ENCODE measurements around the gene TANC1.

The TANC1 gene

DNA sequence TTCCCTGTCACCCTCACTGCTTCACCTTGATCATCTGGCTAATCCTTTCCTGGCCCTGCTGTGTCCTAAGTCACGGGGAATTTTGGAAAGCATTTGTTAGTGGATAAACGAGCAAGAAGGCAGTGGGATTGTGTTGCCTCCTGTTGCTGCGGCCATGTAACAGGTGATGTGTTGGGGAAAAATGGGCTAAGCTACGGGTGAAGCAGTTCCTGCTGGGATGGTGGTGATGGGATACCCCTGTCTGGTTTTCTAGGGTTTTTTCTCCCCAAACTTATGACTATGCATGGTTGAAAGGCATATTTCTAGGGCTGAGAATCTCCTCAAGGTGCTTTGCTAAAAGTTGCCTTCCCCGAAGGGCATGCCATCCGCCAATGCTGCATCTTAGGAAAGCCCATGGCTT is 249.9 kb downstream of the TANC1 start:
- no peak for DNase-seq (ENCODE audit: low spot score)
- in situ Hi-C loops (cut with MboI; ENCODE audit: low sequenced_read_pairs, unreplicated experiment), result no loop called here
- TF ChIP-seq, protein P1, sequence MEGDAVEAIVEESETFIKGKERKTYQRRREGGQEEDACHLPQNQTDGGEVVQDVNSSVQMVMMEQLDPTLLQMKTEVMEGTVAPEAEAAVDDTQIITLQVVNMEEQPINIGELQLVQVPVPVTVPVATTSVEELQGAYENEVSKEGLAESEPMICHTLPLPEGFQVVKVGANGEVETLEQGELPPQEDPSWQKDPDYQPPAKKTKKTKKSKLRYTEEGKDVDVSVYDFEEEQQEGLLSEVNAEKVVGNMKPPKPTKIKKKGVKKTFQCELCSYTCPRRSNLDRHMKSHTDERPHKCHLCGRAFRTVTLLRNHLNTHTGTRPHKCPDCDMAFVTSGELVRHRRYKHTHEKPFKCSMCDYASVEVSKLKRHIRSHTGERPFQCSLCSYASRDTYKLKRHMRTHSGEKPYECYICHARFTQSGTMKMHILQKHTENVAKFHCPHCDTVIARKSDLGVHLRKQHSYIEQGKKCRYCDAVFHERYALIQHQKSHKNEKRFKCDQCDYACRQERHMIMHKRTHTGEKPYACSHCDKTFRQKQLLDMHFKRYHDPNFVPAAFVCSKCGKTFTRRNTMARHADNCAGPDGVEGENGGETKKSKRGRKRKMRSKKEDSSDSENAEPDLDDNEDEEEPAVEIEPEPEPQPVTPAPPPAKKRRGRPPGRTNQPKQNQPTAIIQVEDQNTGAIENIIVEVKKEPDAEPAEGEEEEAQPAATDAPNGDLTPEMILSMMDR (IDR thresholded peaks at IDR 0.05; ENCODE audit: borderline replicate concordance, control extremely low read depth, extremely low read depth, insufficient read depth, missing control alignments), result no peak

DNA sequence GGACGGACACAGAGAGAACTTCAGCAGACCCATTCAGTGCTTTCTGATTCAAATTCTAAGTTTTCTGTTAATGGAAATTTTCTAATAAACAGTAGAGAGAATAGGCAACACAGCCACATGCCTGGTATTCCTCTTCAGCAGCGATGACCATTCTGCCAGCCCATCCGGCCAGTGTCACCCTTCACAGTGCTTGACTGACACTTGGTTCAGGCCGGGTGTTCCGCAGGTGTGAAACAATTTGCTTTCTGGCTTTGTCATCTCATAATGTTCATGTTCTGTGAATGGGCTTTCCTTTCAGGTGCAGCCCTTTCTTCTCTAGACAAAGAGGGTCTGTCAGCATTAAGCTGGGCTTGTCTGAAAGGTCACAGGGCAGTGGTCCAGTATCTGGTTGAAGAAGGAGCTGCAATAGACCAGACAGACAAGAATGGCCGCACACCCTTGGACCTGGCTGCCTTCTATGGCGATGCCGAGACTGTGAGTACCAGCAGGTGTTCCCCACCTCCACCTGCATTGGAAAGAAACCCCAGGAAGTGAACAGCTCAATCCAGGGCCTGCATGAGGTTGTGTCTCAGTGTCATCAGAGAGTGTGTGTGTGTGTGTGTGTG is 251.1 kb downstream of the TANC1 start:
- DNase-seq (ENCODE audit: low spot score), result no peak
- in situ Hi-C loops (cut with MboI; ENCODE audit: low sequenced_read_pairs, unreplicated experiment), result no loop called here
- TF ChIP-seq, protein P1 (IDR thresholded peaks at IDR 0.05; ENCODE audit: borderline replicate concordance, control extremely low read depth, extremely low read depth, insufficient read depth, missing control alignments), result no peak

DNA sequence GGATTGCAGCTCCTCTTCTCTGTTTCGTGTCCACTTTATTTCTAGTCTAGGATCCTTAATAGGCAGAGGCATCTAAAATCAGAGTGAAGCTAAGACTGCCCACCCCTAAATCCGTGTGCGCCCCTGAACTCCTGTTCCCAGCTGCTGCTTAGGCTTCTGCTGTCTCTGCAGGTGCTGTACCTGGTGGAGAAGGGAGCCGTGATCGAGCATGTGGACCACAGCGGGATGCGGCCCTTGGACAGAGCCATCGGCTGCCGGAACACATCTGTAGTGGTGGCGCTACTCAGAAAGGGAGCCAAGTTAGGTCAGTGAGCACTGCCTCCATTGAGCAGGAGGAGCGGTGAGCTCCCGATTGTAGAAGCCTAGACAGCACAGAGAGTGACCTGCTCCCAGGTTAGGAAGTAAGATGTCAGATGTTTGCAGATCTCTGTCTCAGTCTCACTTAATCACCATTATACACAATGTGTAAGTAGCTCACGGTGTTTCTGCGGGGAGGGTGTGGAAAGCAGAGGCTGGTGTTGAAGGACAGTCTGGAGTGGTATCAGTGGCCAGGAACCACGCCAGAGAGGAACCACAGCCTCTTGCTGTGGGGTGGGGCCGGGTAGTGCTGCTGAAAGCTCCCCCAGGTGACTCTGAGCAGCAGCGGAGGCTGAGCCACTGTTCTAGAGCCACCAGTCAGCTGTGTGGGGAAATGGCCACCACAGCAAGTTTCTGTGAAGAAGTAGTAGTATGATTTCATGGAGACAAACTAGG is 255.8 kb downstream of the TANC1 start:
- TF ChIP-seq, protein P1 (IDR thresholded peaks at IDR 0.05; ENCODE audit: borderline replicate concordance, control extremely low read depth, extremely low read depth, insufficient read depth, missing control alignments), result no peak
- no peak for DNase-seq (ENCODE audit: low spot score)
- in situ Hi-C loops (cut with MboI; ENCODE audit: low sequenced_read_pairs, unreplicated experiment), result no loop called here

DNA sequence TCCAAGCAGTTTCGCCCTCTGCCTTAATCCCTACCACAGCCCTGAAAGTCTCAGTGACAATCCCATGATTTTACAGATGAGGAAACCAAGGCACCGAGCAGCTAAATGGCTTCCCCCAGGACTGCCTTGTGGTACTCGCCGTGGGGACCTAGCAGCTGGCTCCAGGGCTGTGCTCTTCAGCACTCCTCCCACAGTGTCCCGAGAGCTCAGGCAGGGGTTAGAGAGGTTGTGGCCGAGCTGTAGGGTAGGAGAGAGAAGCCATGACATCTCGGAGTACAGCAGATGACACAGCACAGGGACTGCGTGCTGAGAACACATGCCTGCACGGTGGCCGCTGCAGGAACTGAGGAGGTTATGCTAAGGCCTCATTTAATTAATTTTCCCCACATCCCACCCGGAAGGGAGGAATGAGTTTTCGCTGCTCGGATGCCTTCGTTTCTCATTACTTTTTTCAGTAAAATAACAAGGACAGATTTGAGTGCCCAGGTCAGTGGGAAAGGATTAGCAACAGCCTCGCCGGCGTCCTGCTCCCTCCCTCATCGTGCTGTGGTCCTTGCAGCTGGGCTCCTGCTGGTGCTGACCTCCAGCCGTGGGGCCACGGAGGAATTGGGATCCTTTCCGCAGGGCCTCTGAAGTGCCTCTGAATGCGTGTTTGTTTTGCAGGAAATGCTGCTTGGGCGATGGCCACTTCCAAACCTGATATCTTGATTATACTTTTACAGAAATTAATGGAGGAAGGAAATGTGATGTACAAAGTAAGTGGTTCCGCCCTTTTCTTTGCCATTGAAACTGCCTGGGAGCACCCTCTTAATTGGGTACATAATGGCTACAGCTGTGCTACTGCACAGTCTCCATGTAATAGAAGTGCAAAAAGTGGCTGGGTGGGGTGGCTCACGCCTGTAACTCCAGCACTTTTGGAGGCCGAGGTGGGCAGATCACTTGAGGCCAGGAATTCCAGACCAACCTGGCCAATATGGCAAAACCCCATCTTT is 256.9 kb downstream of the TANC1 start:
- in situ Hi-C loops (cut with MboI; ENCODE audit: low sequenced_read_pairs, unreplicated experiment), result no loop called here
- DNase-seq (ENCODE audit: low spot score), result no peak
- TF ChIP-seq, protein P1 (IDR thresholded peaks at IDR 0.05; ENCODE audit: borderline replicate concordance, control extremely low read depth, extremely low read depth, insufficient read depth, missing control alignments), result no peak

DNA sequence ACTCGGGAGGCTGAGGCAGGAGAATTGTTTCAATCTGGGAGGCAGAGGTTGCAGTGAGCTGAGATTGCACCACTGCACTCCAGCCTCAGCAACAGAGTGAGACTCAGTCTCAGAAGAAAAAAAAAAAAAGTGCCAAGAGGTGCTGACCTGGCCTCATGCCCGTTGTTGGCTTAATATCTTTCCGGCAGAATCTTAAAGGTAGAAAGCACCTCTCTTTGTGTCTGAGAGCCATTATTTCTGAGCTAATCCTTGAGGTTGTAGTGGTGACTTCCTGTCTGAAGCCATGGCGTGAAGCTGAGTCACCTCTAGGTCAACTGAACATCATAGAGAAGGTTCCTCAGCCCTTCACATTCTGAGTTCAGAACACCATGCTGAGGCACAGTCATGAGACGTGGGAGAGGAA is 257.6 kb downstream of the TANC1 start:
- TF ChIP-seq, protein P1 (IDR thresholded peaks at IDR 0.05; ENCODE audit: borderline replicate concordance, control extremely low read depth, extremely low read depth, insufficient read depth, missing control alignments), result no peak
- peak; percentile 48 for DNase-seq (ENCODE audit: low spot score)
- in situ Hi-C loops (cut with MboI; ENCODE audit: low sequenced_read_pairs, unreplicated experiment), result no loop called here

Data from GM13976 (cell line).